ENCODE measurements around the gene AGAP1. TPM values are rescaled to one million over a fixed set of nuclear protein-coding genes. Genes with fewer than 3 reads are reported as not detected.

The AGAP1 gene
- total and polyA plus RNA-seq, 4 donors, result 36.1 to 79.4 (median 52.6) TPM

GRCh38 chr2:236070236-236070635, 576.4 kb downstream of the AGAP1 start:
- Histone ChIP-seq H3K27ac (ENCODE audit: low read depth, low read length) (no peak overlapping the region), H3K36me3 (ENCODE audit: control insufficient read depth, insufficient read depth, low read length) (peaks cover 8% of the 10 kb centered on the region), H3K4me1 (ENCODE audit: control insufficient read depth, insufficient read depth, low read length) (peaks cover 6% of the 10 kb centered on the region), H3K27me3 (ENCODE audit: control insufficient read depth, insufficient read depth, low read length) (no peaks in the 10 kb centered on the region), H3K9me3 (ENCODE audit: control insufficient read depth, insufficient read depth, low read length) (no peaks in the 10 kb centered on the region), H3K4me3 (ENCODE audit: low read depth, low read length) (no peak overlapping the region)
- DNase-seq (ENCODE audit: low read depth in 4 of 6, low spot score in 6 of 6), result no peak
- 95% methylated on average over 3 of the region's 7 CpGs for WGBS (ENCODE audit: insufficient coverage)

DNA sequence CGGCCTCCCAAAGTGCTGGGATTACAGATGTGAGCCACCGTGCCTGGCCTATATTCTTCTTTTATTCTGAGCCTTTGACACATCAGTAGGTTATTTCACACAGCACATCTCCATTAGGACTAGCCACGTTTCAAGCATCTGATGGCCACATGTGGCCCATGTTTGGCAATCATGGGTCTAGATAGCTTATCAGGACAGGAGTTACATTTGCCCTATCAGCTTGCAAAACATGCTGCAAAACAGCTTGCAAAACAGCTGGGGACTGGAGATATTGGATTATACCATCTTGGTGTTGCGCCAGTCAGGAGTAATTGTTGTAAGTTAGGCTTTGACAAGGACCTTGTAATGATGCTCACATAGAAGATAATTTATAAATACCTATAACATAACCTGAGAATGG, 579.4 kb downstream of the AGAP1 start:
- H3K9me3 ChIP-seq (ENCODE audit: control insufficient read depth, insufficient read depth, low read length), result no peaks in the 10 kb centered on the region
- DNase-seq (ENCODE audit: low read depth in 4 of 6, low spot score in 6 of 6), result no peak
- H3K4me1 ChIP-seq (ENCODE audit: control insufficient read depth, insufficient read depth, low read length), result peaks cover 6% of the 10 kb centered on the region
- no peak overlapping the region for H3K4me3 ChIP-seq (ENCODE audit: low read depth, low read length)
- 80% methylated on average over 3 of the region's 4 CpGs for WGBS (ENCODE audit: insufficient coverage)
- no peak overlapping the region for H3K27ac ChIP-seq (ENCODE audit: low read depth, low read length)
- H3K36me3 ChIP-seq (ENCODE audit: control insufficient read depth, insufficient read depth, low read length), result peaks cover 15% of the 10 kb centered on the region
- no peaks in the 10 kb centered on the region for H3K27me3 ChIP-seq (ENCODE audit: control insufficient read depth, insufficient read depth, low read length)

DNA sequence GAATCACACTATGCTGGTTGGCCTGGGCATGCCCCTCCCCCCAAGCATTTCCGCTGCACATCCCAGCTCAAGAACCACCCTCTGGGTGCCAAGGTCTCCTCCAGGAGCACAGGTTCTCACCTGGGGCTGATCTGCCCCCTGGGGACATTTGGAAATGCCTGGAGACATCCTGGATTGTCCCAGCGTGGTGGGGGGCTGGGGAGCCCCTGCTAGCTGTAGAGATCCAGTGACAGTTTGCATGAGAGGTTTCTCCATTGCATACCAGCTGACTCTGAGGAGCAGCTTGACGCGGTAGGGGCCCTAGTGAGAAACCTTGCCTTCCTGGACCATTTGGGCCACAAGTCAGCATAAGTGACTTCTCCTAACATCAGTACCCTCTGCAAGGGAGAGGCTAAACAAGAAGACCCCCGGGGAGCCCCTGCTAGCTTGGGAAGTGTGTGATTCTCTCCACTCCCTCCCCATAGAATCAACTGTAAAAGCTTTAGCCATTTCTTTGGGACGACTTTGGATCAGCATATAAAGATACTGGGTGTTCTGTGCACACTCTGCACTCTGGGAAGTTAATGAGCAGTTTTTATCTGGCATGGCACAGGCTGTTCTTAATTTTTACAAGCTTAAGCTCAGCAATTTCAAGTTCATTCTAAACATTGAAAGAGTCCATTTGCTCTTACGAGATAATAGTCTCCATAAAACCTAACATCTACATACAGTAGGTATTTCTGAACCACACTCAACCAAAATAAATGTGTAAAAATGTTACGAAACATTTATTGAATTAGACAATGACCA, 580.2 kb downstream of the AGAP1 start:
- WGBS (ENCODE audit: insufficient coverage), result 88% methylated on average over 2 of the region's 8 CpGs

GRCh38 chr2:236075802-236076201, 582.0 kb downstream of the AGAP1 start:
- Histone ChIP-seq H3K36me3 (ENCODE audit: control insufficient read depth, insufficient read depth, low read length) (peaks cover 17% of the 10 kb centered on the region), H3K4me3 (ENCODE audit: low read depth, low read length) (no peak overlapping the region), H3K9me3 (ENCODE audit: control insufficient read depth, insufficient read depth, low read length) (no peaks in the 10 kb centered on the region), H3K27ac (ENCODE audit: low read depth, low read length) (no peak overlapping the region), H3K4me1 (ENCODE audit: control insufficient read depth, insufficient read depth, low read length) (peaks cover 6% of the 10 kb centered on the region), H3K27me3 (ENCODE audit: control insufficient read depth, insufficient read depth, low read length) (no peaks in the 10 kb centered on the region)
- DNase-seq (ENCODE audit: low read depth in 4 of 6, low spot score in 6 of 6), result no peak
- 86% methylated on average over 6 of the region's 11 CpGs for WGBS (ENCODE audit: insufficient coverage)

More for the DNA sequence above, 580.2 kb downstream of the AGAP1 start:
- H3K4me3 ChIP-seq (ENCODE audit: low read depth, low read length), result no peak overlapping the region
- H3K36me3 ChIP-seq (ENCODE audit: control insufficient read depth, insufficient read depth, low read length), result peaks cover 21% of the 10 kb centered on the region
- DNase-seq (ENCODE audit: low read depth in 4 of 6, low spot score in 6 of 6), result no peak
- no peak overlapping the region for H3K27ac ChIP-seq (ENCODE audit: low read depth, low read length)
- no peaks in the 10 kb centered on the region for H3K9me3 ChIP-seq (ENCODE audit: control insufficient read depth, insufficient read depth, low read length)
- H3K27me3 ChIP-seq (ENCODE audit: control insufficient read depth, insufficient read depth, low read length), result no peaks in the 10 kb centered on the region
- peaks cover 6% of the 10 kb centered on the region for H3K4me1 ChIP-seq (ENCODE audit: control insufficient read depth, insufficient read depth, low read length)

DNA sequence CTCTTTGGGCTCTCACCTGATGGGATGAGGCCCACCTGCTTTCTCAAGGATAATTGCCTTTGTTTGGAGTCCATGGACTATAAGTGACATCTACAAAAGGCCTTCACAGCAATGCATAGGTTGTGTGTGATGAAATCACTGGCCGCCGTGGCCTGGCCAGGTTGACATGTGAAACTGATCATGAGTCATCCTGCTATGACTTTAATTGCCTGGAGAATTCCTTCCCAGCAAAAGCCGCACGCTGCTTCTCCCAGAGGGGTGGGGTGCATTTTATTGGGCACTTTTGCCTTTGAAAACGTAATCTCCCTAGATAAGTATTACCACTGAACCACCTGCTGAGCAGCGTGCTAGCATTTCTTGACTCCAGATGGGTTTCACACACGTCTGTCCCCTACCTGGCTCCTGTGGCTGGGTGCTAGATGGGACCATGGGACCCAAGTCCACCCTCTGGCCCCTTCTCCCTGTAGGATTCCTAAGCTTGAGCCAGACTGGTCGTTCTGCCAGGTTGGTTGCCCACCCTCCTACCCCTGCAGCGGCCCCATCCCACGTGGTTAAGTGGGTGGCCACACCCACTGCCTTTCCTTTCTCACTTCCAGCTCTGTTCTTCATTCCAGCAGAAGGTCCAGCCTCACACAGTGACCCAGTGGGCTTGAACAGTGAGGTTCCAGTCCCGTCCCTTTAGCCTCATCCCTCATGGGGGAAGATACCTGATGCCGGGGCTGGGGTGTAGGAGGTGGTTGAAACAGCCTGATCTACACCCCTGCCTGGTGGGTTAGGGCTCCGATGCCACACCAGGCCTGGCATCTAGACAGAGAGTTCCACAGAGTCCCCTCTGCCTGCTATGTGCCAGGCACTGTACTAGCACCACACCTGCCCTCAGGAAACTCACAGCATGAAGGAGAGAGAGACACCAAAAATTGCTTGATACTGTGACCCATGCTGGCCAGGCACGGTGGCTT, 584.7 kb downstream of the AGAP1 start:
- 81% methylated on average over 9 of the region's 14 CpGs for WGBS (ENCODE audit: insufficient coverage)
- DNase-seq (ENCODE audit: low read depth in 4 of 6, low spot score in 6 of 6), result no peak
- H3K36me3 ChIP-seq (ENCODE audit: control insufficient read depth, insufficient read depth, low read length), result peaks cover 16% of the 10 kb centered on the region
- H3K4me3 ChIP-seq (ENCODE audit: low read depth, low read length), result no peak overlapping the region
- H3K27me3 ChIP-seq (ENCODE audit: control insufficient read depth, insufficient read depth, low read length), result no peaks in the 10 kb centered on the region
- no peaks in the 10 kb centered on the region for H3K9me3 ChIP-seq (ENCODE audit: control insufficient read depth, insufficient read depth, low read length)
- no peak overlapping the region for H3K27ac ChIP-seq (ENCODE audit: low read depth, low read length)
- peaks cover 5% of the 10 kb centered on the region for H3K4me1 ChIP-seq (ENCODE audit: control insufficient read depth, insufficient read depth, low read length)

GRCh38 chr2:236080412-236080811, 586.6 kb downstream of the AGAP1 start:
- Histone ChIP-seq H3K27me3 (ENCODE audit: control insufficient read depth, insufficient read depth, low read length) (no peaks in the 10 kb centered on the region), H3K4me1 (ENCODE audit: control insufficient read depth, insufficient read depth, low read length) (peaks cover 9% of the 10 kb centered on the region), H3K9me3 (ENCODE audit: control insufficient read depth, insufficient read depth, low read length) (no peaks in the 10 kb centered on the region), H3K27ac (ENCODE audit: low read depth, low read length) (no peak overlapping the region), H3K4me3 (ENCODE audit: low read depth, low read length) (no peak overlapping the region), H3K36me3 (ENCODE audit: control insufficient read depth, insufficient read depth, low read length) (peaks cover 12% of the 10 kb centered on the region)
- 93% methylated on average over 2 of the region's 3 CpGs for WGBS (ENCODE audit: insufficient coverage)
- DNase-seq (ENCODE audit: low read depth in 4 of 6, low spot score in 6 of 6), result no peak

- H3K9me3 ChIP-seq (ENCODE audit: control insufficient read depth, insufficient read depth, low read length), result no peaks in the 10 kb centered on the region
- no CpG with 5 or more reads among the region's 11 CpGs for WGBS (ENCODE audit: insufficient coverage)
- peaks cover 12% of the 10 kb centered on the region for H3K36me3 ChIP-seq (ENCODE audit: control insufficient read depth, insufficient read depth, low read length)
- DNase-seq (ENCODE audit: low read depth in 4 of 6, low spot score in 6 of 6), result no peak
- peaks cover 14% of the 10 kb centered on the region for H3K4me1 ChIP-seq (ENCODE audit: control insufficient read depth, insufficient read depth, low read length)
- H3K27me3 ChIP-seq (ENCODE audit: control insufficient read depth, insufficient read depth, low read length), result no peaks in the 10 kb centered on the region
- no peak overlapping the region for H3K4me3 ChIP-seq (ENCODE audit: low read depth, low read length)
- no peak overlapping the region for H3K27ac ChIP-seq (ENCODE audit: low read depth, low read length)
Observed at GRCh38 chr2:236081171-236081570, 587.3 kb downstream of the AGAP1 start.

DNA sequence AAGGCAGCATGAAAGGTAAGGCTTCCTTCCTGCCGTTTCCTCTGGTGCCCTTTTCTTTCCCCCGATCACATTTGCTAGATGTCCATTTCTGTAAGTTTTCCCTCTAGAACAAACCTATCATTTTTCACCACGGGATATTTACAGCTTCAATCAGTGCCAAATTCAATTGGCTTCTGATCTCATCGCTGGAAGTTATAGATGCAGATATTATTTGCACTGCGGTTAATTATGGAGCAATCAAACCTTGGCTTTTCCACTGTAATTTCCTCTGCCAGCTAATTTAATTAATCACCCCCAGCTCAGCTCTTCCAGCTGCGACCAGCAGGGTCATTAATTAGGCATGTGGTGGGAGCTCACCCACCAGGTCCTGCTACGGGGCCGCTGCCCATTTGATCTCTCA, 588.2 kb downstream of the AGAP1 start:
- WGBS (ENCODE audit: insufficient coverage), result 67% methylated on average over 3 of the region's 8 CpGs
- no peaks in the 10 kb centered on the region for H3K9me3 ChIP-seq (ENCODE audit: control insufficient read depth, insufficient read depth, low read length)
- peak in 1 of 6 donors; percentile 86 for DNase-seq (ENCODE audit: low read depth in 4 of 6, low spot score in 6 of 6)
- no peak overlapping the region for H3K27ac ChIP-seq (ENCODE audit: low read depth, low read length)
- peaks cover 14% of the 10 kb centered on the region for H3K4me1 ChIP-seq (ENCODE audit: control insufficient read depth, insufficient read depth, low read length)
- H3K4me3 ChIP-seq (ENCODE audit: low read depth, low read length), result no peak overlapping the region
- H3K27me3 ChIP-seq (ENCODE audit: control insufficient read depth, insufficient read depth, low read length), result no peaks in the 10 kb centered on the region
- H3K36me3 ChIP-seq (ENCODE audit: control insufficient read depth, insufficient read depth, low read length), result peaks cover 12% of the 10 kb centered on the region

- no CpG with 5 or more reads among the region's 8 CpGs for WGBS (ENCODE audit: insufficient coverage)
- Histone ChIP-seq H3K4me1 (ENCODE audit: control insufficient read depth, insufficient read depth, low read length) (peaks cover 21% of the 10 kb centered on the region), H3K9me3 (ENCODE audit: control insufficient read depth, insufficient read depth, low read length) (no peaks in the 10 kb centered on the region), H3K27me3 (ENCODE audit: control insufficient read depth, insufficient read depth, low read length) (no peaks in the 10 kb centered on the region), H3K36me3 (ENCODE audit: control insufficient read depth, insufficient read depth, low read length) (peaks cover 3% of the 10 kb centered on the region), H3K4me3 (ENCODE audit: low read depth, low read length) (no peak overlapping the region), H3K27ac (ENCODE audit: low read depth, low read length) (no peak overlapping the region)
- no peak for DNase-seq (ENCODE audit: low read depth in 4 of 6, low spot score in 6 of 6)
Observed at GRCh38 chr2:236083934-236084333, 590.1 kb downstream of the AGAP1 start.

Measured in spinal cord (tissue), 10 donors.